GM21737 (cell line): ENCODE data around the gene CHST8.
"Not testable (repeated sequence)": the region's sequence is repeated elsewhere in the genome, so short reads cannot be mapped to it uniquely, and the experiment has no call there.

ENCODE experiments used
- ATAC-seq: cut with Tn5 transposase; IDR thresholded peaks from one replicate; pipeline ENCODE4 v1.9.1; 2021; ENCODE audit warnings: mild to moderate bottlenecking, moderate library complexity; ENCODE audit not compliant: unreplicated experiment

CHST8 gene

DNA sequence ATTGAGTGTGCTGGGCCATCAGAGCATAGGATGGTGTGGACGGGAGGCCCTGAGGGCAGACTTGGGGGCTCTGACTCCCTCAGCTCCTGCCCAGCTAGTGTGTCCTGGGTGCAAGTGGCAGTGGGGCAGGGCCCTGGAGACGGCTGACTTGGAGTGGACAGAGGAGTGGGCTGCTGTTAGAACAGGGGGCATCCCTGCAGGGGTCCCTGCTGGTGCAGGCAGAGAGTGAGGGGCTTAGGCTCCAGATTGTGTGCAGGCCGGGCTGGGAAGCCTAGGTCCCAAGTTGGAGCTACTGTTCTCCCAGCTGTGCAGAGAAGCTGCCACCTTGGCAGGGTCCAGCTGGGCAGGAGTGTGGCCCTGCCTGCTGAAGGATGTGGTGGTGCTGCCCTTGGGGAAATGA, 183.6 kb downstream of the CHST8 start:
- ATAC-seq = no peak

GRCh38 chr19:33805840-33806433, 184.2 kb downstream of the CHST8 start:
- ATAC-seq = no peak

GRCh38 chr19:33806434-33806881, 184.7 kb downstream of the CHST8 start:
- no peak for ATAC-seq

- no peak for ATAC-seq
Measured at GRCh38 chr19:33808399-33808798, 186.6 kb downstream of the CHST8 start.

- ATAC-seq = no peak
Measured at GRCh38 chr19:33809960-33810359, 188.2 kb downstream of the CHST8 start.

DNA sequence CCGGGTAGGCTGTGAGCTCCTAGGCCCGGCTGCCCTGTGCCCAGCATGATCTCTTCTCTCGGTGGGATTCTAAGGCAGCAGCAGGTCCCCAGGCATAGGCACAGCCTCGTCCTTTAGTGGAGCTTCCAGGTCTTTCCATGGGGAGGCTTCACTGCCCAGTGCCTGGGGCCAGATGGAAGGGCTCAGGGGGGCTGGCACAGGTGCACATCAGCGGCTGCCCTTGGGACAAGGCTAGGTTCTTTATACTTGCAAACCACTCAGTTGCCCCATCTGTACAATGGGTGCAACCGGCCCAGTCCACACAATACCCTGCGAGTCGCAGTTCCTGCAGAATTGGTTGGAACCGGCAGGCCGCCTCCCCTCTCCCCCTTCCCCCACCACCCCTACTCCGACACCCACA, 189.1 kb downstream of the CHST8 start:
- no peak for ATAC-seq

DNA sequence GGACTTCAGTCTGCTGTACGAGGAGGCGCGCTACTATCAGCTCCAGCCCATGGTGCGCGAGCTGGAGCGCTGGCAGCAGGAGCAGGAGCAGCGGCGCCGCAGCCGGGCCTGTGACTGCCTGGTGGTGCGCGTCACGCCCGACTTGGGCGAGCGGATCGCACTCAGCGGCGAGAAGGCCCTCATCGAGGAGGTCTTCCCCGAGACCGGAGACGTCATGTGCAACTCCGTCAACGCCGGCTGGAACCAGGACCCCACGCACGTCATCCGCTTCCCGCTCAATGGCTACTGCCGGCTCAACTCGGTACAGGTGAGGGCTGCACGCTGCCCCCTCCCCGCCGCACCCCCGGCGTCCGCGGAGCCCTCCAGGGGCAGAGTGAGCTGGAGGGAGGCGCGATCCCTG, 189.5 kb downstream of the CHST8 start:
- no peak for ATAC-seq

- no peak for ATAC-seq
Measured at GRCh38 chr19:33811736-33812387, 190.1 kb downstream of the CHST8 start.

DNA sequence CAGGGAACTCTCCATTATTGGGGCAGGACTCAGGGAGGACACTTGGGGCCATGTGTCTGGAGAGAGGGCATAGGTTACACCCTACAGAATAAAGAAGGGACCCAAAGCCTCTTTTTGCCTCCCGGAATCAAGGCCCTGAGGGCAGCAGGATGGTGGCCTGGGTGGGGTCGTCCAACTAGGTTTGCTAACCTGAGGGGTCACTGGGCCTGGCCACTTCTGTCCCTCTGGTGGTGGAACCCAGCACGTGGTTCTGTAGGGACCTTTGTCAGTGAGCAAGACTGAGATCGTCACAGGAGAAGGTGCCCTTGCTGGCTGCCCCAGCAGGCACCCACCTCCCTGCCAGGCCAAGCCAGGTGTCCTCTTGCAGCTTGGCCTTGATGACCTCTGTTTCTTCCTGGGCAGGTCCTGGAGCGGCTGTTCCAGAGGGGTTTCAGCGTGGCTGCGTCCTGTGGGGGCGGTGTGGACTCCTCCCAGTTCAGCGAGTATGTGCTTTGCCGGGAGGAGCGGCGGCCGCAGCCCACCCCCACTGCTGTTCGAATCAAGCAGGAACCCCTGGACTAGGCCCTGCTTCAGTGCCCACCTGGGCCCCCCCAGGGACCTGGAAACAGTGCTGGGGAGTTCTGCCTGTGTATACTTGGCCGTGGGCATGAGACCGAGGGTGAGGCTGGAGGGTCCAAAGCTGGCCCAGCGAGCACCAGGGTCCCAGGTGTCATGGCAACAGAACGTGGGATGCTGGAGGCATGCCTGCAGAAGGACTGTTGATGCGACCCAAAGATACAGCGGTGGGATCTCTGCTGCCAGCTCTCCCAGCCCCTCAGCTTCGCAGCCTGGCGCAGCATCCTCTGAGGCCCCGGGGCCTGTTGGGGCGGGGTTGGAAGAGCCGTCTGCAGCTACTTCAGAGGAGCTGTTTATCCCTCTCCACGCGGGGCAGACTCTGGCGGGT, 190.9 kb downstream of the CHST8 start:
- ATAC-seq = no peak

DNA sequence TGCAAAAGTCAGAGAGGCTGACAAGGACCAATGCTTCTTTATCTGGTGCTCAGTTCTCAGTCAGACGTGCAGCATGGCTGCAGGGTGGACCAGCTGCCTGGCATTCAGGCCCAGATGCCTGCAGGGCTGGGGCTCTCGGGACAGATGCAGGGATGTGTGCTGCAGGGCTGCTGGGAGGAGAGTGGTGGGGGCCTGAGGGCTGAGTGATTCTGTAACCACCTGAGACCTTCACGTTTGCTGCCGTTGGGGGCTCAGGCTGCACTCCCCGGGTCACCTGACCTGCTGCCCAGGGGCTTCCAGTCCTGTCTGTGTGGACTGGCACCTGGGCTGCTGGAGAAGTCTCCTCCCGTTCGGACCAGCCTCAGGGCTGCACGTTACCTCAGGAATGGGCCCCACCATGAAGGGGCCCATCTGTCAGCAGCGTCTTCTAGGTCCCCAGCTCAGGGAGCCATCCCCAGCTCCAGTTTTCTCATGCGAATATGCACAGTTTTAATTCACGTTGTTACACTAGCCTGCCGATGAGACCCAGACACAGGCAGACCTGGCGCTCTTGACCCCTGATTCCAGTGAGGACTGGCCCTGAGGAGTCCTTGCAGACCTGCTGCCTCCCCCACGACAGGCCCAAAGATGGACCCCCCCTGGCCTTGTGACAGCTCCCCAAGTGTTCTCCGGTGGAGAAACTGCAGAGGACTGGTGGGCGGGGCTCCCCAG, 191.8 kb downstream of the CHST8 start:
- no peak for ATAC-seq

DNA sequence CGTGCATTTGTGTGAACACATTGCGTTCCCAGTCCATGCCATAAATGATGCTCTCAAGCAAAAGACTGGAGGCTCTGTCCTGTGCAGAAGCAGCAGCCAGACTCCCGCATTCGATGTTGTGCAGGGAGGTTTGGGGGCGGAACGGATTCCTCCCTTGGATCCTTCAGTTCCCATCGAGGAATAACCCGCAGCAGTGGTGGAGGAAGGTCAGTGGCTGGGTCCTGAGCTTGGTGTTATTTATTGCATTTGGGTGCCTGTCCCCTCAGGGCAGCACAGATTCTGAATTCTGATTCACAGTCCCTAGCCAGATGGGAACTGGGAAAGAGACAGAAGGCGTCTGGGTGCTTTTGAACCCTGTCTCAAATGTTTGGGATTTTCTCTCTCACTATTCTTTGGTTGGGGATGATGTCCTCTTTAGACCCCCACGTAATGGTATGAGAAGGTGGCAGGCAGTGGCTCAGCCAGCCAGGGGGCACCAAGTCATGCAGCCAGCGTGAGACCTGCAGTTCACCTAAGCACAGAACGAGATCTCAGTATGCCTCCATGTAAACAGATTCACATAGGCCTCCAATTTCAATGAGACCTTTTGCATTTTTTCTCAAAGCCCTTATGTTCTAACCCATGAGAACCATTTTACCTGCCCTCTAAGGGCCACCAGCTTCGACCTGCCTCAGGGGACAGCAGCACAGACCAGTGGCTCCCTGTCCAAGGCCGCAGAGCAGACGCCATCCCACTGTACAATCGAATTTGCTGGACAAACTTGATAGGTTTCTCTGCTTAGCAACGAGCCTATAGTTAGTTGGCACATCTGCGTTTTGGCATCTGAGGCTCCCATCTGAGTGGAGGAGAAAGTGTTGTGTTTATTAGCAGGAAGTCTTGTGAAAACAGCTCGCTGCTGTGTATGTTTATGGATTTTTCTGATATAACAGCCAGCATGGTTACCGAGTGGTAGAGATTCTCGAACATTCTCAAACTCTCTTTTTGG, 192.7 kb downstream of the CHST8 start:
- ATAC-seq = no peak

DNA sequence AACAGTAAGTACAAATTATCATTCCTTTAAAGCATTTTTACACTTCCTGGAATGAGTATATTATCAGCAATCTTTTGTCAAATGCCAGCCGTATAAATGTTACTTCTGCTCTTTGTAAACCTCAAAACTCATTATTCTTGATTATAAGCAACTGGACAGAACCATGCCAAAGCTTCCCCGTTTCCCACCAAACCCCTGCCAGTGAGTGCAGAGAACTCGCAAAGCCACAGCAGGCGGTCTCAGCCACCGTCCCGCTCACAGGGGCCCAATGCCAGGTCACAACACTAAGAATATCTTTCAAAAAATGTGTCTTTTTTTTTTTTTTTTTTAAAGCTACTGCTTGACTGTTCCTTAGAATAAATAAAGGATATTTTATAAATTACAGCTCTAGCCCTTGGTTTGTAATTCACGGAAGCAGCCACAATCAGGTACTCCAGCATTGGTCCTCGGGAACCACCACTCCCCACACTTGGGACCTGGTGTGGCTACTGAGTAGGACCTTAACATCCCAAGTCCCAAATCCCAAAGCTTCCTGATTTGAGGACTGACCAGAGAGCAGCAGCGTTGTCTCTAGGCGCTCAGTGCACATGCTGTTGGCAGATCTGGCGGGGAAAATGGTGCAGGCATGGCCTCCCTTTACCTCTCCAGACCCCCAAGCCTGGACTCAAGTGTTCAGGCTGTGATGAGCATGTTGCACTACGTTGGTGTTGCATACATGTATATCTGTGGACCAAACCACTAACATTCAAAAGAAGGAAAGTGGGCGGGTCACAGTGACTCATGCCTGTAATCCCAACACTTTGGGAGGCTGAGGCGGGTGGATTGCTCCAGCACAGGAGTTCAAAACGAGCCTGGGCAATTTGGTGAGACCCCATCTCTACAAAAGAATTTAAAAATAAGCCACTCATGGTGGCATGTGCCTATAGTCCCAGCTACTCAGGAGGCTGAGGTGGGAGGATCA, 193.9 kb downstream of the CHST8 start:
- ATAC-seq = no peak

GRCh38 chr19:33818411-33818810, 196.7 kb downstream of the CHST8 start:
- no peak for ATAC-seq

DNA sequence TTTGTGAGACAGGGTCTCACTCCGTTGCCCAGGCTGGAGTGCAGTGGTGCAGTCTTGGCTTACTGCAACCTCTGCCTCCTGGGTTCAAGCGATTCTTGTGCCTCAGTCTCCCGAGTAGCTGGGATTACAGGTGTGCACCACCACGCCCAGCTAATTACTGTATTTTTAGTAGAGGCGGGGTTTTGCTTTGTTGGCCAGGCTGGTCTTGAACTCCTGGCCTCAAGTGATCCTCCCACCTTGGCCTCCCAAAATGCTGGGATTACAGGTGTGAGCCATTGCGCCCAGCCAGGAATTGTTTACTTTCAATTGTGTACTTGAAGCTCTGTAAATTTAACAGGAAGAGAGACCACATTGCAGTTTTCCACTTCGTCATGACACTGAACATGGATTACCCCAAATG, 197.3 kb downstream of the CHST8 start:
- ATAC-seq = not testable (repeated sequence)

DNA sequence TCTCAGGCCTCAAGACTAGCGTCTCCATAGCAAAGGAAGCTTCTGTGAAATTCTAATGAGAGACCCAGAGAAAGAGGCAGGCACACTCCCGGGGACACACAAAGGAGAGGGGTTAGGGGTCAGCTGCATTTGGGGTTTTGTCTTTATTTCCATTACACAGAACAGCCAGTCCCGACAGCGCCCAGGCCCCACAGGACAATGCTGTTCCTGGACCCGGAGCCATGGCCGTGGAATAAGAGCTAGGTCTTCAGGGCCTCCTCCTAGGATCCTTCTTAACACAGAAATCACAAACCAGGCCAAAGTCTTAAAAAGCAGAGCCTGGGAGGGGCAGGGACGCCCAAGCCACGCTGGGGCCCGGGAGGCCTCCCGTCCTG, 197.7 kb downstream of the CHST8 start:
- ATAC-seq = no peak

DNA sequence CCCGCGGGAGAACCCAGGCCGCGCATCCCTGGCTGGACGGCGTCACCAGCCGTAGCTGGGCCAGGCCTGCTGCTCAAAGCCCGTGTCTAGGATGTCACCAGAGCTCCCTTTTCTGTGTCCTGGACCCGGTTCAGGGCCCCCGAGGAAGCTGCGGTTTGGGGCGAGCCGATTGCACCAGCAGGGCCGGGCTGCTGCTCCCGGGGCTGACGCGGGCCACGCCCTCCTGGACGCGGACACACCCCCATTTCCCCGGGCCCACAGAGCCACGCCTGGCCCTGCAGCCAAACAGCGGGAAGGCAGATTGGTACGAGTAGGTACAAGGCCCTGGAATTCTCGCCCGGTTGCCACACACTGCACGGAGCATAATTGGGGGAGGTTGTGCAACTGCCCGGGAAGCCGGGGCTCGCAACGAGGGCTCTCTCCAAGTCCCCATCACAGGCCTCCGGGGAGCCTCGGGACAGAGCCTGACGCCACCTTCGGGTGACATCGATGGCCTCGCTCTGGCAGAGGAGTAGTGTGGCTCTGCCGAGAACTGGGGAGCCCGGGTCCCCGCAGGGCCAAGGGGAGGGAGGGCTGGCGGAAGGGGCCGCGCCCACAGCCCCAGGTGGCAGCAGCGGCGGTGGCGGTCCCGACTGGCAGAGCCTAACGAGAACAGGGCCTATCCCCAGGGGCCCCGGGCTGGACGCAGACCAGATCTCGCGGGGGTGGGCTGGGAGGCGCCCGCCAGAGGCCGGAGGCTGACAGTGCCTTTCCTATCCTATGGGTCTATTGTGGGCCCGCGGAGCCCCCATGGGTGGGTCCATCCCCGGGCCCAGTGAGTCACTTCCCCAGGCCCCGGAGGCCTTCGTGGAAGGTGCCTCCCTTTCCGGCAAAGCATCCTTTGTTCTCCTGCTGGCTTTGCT, 198.4 kb downstream of the CHST8 start:
- ATAC-seq = peak; percentile 64

DNA sequence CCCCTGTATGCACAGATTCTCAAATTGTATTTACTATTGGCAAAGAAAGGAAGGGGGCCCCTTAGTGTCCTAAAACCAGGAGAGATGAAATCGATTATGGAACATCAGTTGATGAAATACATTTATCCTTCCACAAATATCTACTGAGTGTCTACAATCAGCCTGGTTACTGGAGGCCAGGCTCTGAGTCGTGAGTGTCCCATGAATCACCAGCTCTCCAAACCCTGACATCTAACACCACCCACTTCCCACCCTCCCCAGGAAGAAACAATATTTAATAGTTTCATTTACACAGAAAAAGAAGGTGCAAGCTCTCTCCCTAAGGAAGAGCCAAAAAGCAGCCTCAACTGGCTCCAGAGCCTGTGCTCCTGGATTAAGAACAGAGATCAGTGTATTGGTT, 200.1 kb downstream of the CHST8 start:
- ATAC-seq = no peak
